ENCODE measurements around the gene BAZ2B. TPM values are rescaled to one million over a fixed set of nuclear protein-coding genes. Genes with fewer than 3 reads are reported as not detected.
"Not testable (repeated sequence)": the region's sequence is repeated elsewhere in the genome, so short reads cannot be mapped to it uniquely, and the experiment has no call there.

BAZ2B gene
- total RNA-seq, 1 experiment from 2014 or later = 54.9 TPM

DNA sequence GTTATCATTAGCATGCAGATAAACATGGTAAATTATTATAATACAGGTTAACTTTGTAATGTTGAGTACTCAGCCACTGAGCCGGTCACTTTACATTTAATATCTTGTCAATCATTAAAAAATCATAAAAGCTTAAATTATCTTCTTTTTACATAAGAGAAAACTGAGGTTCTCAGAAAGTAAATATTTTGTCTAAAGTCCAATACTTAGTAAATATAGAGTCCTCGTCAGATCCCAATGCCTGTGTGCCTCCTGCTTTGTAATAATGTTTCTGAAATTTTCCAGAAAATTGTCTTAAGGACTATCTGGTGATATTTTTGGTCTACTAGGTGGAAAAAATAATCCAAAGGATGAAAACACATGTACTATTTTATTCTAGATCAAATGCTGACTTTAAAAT, 213.6 kb downstream of the BAZ2B start:
- Histone ChIP-seq H2BK12ac (ENCODE audit: insufficient read length, low read depth, low read length) (no peak overlapping the region), H3K4me1 (ENCODE audit: insufficient read depth, low read length) (no peaks in the 10 kb centered on the region), H3K79me2 (ENCODE audit: insufficient read depth, low read length) (no peaks in the 10 kb centered on the region), H2BK120ac (ENCODE audit: low read depth, low read length, poor library complexity, severe bottlenecking) (no peak overlapping the region), H4K8ac (replicated peaks; ENCODE audit: insufficient read length, low read depth, low read length) (no peak overlapping the region), H3K4me2 (ENCODE audit: insufficient read depth, insufficient read length, low read length) (no peak overlapping the region), H2AFZ (ENCODE audit: low read length) (no peak overlapping the region), H3K14ac (ENCODE audit: insufficient read depth, low read length) (no peak overlapping the region), H2BK5ac (ENCODE audit: insufficient read length, low read length) (no peak overlapping the region), H3K56ac (ENCODE audit: insufficient read length, low read depth, low read length) (no peak overlapping the region), H4K5ac (ENCODE audit: insufficient read length, low read depth, low read length) (no peak overlapping the region), H3K18ac (ENCODE audit: insufficient read length, low read depth, low read length) (no peak overlapping the region), H2BK20ac (ENCODE audit: low read depth, low read length, poor library complexity, severe bottlenecking) (no peak overlapping the region), H2AK5ac (ENCODE audit: insufficient read length, low read length) (no peak overlapping the region), H3K27ac (ENCODE audit: insufficient read length, low read depth, low read length) (no peak overlapping the region), H4K20me1 (ENCODE audit: control insufficient read depth, insufficient read depth, insufficient read length) (no peaks in the 10 kb centered on the region), H4K91ac (ENCODE audit: insufficient read length, low read depth, low read length) (no peak overlapping the region), H3T11ph (ENCODE audit: low read length) (no peak overlapping the region), H3K27me3 (ENCODE audit: insufficient read depth, low read length) (no peaks in the 10 kb centered on the region), H3K9ac (ENCODE audit: extremely low read depth, insufficient read length, low read length) (no peak overlapping the region), H3K23ac (ENCODE audit: insufficient read length, low read depth, low read length) (no peak overlapping the region), H3K23me2 (ENCODE audit: insufficient read length, low read depth, low read length, poor library complexity, severe bottlenecking) (no peaks in the 10 kb centered on the region), H2BK15ac (ENCODE audit: low read depth, low read length) (no peak overlapping the region), H3K4ac (ENCODE audit: low read depth, low read length) (no peak overlapping the region), H3K79me1 (ENCODE audit: insufficient read depth, low read depth, low read length, poor library complexity, severe bottlenecking) (no peaks in the 10 kb centered on the region), H3K9me3 (ENCODE audit: control insufficient read depth, low read depth, low read length) (no peaks in the 10 kb centered on the region)
- peaks cover 5 to 27% (median 25%) of the 10 kb centered on the region in 3 experiments; a peak in 5 of 7 replicates for H3K36me3 Mint-ChIP-seq (ENCODE audit: insufficient read depth in 1 of 3, low read depth in 3 of 3)
- WGBS (ENCODE audit: extremely low coverage, insufficient read length, low lambda C conversion rate) = no CpG with 5 or more reads among the region's 2 CpGs
- no peak overlapping the region for H3K27ac Mint-ChIP-seq
- peaks cover 2 to 10% of the 10 kb centered on the region in 2 experiments; a peak in 3 of 4 replicates for H3K4me1 Mint-ChIP-seq
- TF ChIP-seq, protein P1, sequence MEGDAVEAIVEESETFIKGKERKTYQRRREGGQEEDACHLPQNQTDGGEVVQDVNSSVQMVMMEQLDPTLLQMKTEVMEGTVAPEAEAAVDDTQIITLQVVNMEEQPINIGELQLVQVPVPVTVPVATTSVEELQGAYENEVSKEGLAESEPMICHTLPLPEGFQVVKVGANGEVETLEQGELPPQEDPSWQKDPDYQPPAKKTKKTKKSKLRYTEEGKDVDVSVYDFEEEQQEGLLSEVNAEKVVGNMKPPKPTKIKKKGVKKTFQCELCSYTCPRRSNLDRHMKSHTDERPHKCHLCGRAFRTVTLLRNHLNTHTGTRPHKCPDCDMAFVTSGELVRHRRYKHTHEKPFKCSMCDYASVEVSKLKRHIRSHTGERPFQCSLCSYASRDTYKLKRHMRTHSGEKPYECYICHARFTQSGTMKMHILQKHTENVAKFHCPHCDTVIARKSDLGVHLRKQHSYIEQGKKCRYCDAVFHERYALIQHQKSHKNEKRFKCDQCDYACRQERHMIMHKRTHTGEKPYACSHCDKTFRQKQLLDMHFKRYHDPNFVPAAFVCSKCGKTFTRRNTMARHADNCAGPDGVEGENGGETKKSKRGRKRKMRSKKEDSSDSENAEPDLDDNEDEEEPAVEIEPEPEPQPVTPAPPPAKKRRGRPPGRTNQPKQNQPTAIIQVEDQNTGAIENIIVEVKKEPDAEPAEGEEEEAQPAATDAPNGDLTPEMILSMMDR (conservative IDR thresholded peaks at IDR 0.05) = no peak
- H3K27me3 Mint-ChIP-seq (ENCODE audit: low read depth) = no peaks in the 10 kb centered on the region
- H3K9me3 Mint-ChIP-seq = no peaks in the 10 kb centered on the region
- DNase-seq = no peak
- no peak overlapping the region for H3K4me3 Mint-ChIP-seq

DNA sequence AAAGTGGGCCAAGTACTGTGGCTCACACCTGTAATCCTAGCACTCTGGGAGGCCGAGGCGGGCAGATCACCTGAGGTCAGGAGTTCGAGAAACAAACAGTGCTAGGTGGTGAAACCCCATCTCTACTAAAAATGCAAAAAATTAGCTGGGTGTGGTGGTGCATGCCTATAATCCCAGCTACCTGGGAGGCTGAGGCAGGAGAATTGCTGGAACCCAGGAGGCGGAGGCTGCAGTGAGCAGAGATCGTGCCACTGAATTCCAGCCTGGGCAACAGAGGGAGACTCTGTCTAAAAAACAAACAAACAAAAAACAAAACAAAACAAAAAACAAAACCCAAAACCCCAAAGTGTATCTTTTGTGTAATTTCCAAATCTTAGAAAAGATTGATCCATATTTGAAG, 214.2 kb downstream of the BAZ2B start:
- not testable (repeated sequence) for H3K4me1 ChIP-seq (ENCODE audit: insufficient read depth, low read length); H2BK15ac ChIP-seq (ENCODE audit: low read depth, low read length); H4K91ac ChIP-seq (ENCODE audit: insufficient read length, low read depth, low read length); H2BK5ac ChIP-seq (ENCODE audit: insufficient read length, low read length); H3K27me3 ChIP-seq (ENCODE audit: insufficient read depth, low read length); H2AK5ac ChIP-seq (ENCODE audit: insufficient read length, low read length); H2AFZ ChIP-seq (ENCODE audit: low read length); H2BK20ac ChIP-seq (ENCODE audit: low read depth, low read length, poor library complexity, severe bottlenecking); H2BK12ac ChIP-seq (ENCODE audit: insufficient read length, low read depth, low read length); H3K9me3 ChIP-seq (ENCODE audit: control insufficient read depth, low read depth, low read length); H3K23me2 ChIP-seq (ENCODE audit: insufficient read length, low read depth, low read length, poor library complexity, severe bottlenecking); H3K56ac ChIP-seq (ENCODE audit: insufficient read length, low read depth, low read length); H3K27me3 Mint-ChIP-seq (ENCODE audit: low read depth); H3K9ac ChIP-seq (ENCODE audit: extremely low read depth, insufficient read length, low read length); H3K14ac ChIP-seq (ENCODE audit: insufficient read depth, low read length); DNase-seq; H4K8ac ChIP-seq (replicated peaks; ENCODE audit: insufficient read length, low read depth, low read length); H3K23ac ChIP-seq (ENCODE audit: insufficient read length, low read depth, low read length); H4K20me1 ChIP-seq (ENCODE audit: control insufficient read depth, insufficient read depth, insufficient read length); H3K27ac Mint-ChIP-seq; H3K79me2 ChIP-seq (ENCODE audit: insufficient read depth, low read length); H3K9me3 Mint-ChIP-seq; H4K5ac ChIP-seq (ENCODE audit: insufficient read length, low read depth, low read length); H3K79me1 ChIP-seq (ENCODE audit: insufficient read depth, low read depth, low read length, poor library complexity, severe bottlenecking); H3T11ph ChIP-seq (ENCODE audit: low read length); H3K4me3 Mint-ChIP-seq; H3K4me2 ChIP-seq (ENCODE audit: insufficient read depth, insufficient read length, low read length); H3K18ac ChIP-seq (ENCODE audit: insufficient read length, low read depth, low read length); H3K4ac ChIP-seq (ENCODE audit: low read depth, low read length); H2BK120ac ChIP-seq (ENCODE audit: low read depth, low read length, poor library complexity, severe bottlenecking); H3K27ac ChIP-seq (ENCODE audit: insufficient read length, low read depth, low read length)
- H3K4me1 Mint-ChIP-seq = peaks cover 2 to 11% of the 10 kb centered on the region in 2 experiments; a peak in 3 of 4 replicates
- H3K36me3 Mint-ChIP-seq (ENCODE audit: insufficient read depth in 1 of 3, low read depth in 3 of 3) = peaks cover 5 to 23% (median 22%) of the 10 kb centered on the region in 3 experiments; a peak in 5 of 7 replicates
- WGBS (ENCODE audit: extremely low coverage, insufficient read length, low lambda C conversion rate) = no CpG with 5 or more reads among the region's 5 CpGs

All from H9 (cell line).